Breast epithelium (tissue), 3 donors: ENCODE measurements around the gene PRKG1.

Source experiments
- CTCF ChIP-seq, 3 donors: fragments of 450-650 bp; IDR thresholded peaks; one replicate each; pipeline ENCODE4 v1.5.1; 2016 to 2017; ENCODE audit warnings: antibody characterized with exemption in 3 of 3, mild to moderate bottlenecking in 3 of 3, moderate library complexity in 3 of 3
- POLR2A ChIP-seq: fragments of 450-650 bp; IDR thresholded peaks from one replicate; pipeline ENCODE4 v1.6.1; 2016; ENCODE audit warnings: antibody characterized with exemption, mild to moderate bottlenecking, moderate library complexity
- POLR2AphosphoS5 ChIP-seq, 3 donors: sonication (generic); formaldehyde crosslinking; IDR thresholded peaks; one replicate each; pipeline ENCODE4 v1.6.1; 2017; ENCODE audit warnings: antibody characterized with exemption in 3 of 3

GRCh38 chr10:51724038-51724437 is 649.8 kb downstream of the PRKG1 start:
- TF ChIP-seq CTCF (IDR thresholded peaks at IDR 0.05) (no peak), POLR2A (no peak), POLR2AphosphoS5 (IDR thresholded peaks at IDR 0.05) (no peak)
